Keratinocyte (primary cell): Measurements from ENCODE around the gene EIF4G2. TPM values are rescaled to one million over a fixed set of nuclear protein-coding genes. Genes with fewer than 3 reads are reported as not detected.

Experiments
- DNase-seq: peaks from one replicate; pipeline ENCODE4 v3.0.0-alpha.2; 2011; ENCODE audit warnings: low read depth, missing footprints, low spot score
- FAIRE-seq: peaks from 2 replicates; lab custom pipeline; 2011; peaks lifted over from hg19 to GRCh38; lab: Jason Lieb, UNC
- H2AFZ ChIP-seq: 2 replicates; pipeline ENCODE4 v1.6.0; 2012; ENCODE audit warnings: low read length, control low read depth, inconsistent platforms; ENCODE audit not compliant: control insufficient read depth
- H3K27ac ChIP-seq: 2 replicates; pipeline ENCODE4 v1.5.1; 2011; ENCODE audit warnings: low read length; ENCODE audit not compliant: control insufficient read depth, insufficient read depth
- H3K27me3 ChIP-seq: 3 replicates; pipeline ENCODE4 v1.6.0; 2011; ENCODE audit warnings: low read length; ENCODE audit not compliant: control insufficient read depth, insufficient read depth; ENCODE audit errors: extremely low read depth
- H3K36me3 ChIP-seq, 2 experiments: 2 replicates in 1 of 2; 3 replicates in 1 of 2; pipeline ENCODE4 v1.5.1; 2011; ENCODE audit warnings: low read length in 2 of 2, mild to moderate bottlenecking in 1 of 2; ENCODE audit not compliant: control insufficient read depth in 2 of 2, insufficient read depth in 2 of 2; ENCODE audit errors: extremely low read depth in 1 of 2
- H3K4me1 ChIP-seq: 3 replicates; pipeline ENCODE4 v1.5.1; 2011; ENCODE audit warnings: low read length; ENCODE audit not compliant: control insufficient read depth, insufficient read depth; ENCODE audit errors: extremely low read depth
- H3K4me2 ChIP-seq: 3 replicates; pipeline ENCODE4 v1.6.0; 2011; ENCODE audit warnings: low read depth, low read length; ENCODE audit not compliant: control insufficient read depth, insufficient read depth; ENCODE audit errors: extremely low read depth
- H3K4me3 ChIP-seq, 3 experiments: fragments of 200-600 bp in 1 of 3; sonication (generic) in 1 of 3; 2 replicates in 2 of 3; 3 replicates in 1 of 3; pipeline ENCODE4 v1.5.1; 2011 to 2016; ENCODE audit warnings: low read length in 3 of 3, mild to moderate bottlenecking in 3 of 3, control low read depth in 2 of 3, inconsistent platforms in 1 of 3, low read depth in 1 of 3, mixed read lengths in 1 of 3, mixed run types in 1 of 3, moderate library complexity in 1 of 3; ENCODE audit not compliant: control insufficient read depth in 2 of 3, insufficient read depth in 2 of 3; ENCODE audit errors: extremely low read depth in 1 of 3
- H3K79me2 ChIP-seq: 2 replicates; pipeline ENCODE4 v1.6.0; 2012; ENCODE audit warnings: low read length; ENCODE audit not compliant: control insufficient read depth, insufficient read depth
- H3K9ac ChIP-seq: 3 replicates; pipeline ENCODE4 v1.6.0; 2011; ENCODE audit warnings: low read length; ENCODE audit not compliant: control insufficient read depth, insufficient read depth; ENCODE audit errors: extremely low read depth
- H3K9me1 ChIP-seq: 3 replicates; pipeline ENCODE4 v1.6.0; 2011; ENCODE audit warnings: low read length; ENCODE audit not compliant: control insufficient read depth, insufficient read depth; ENCODE audit errors: extremely low read depth
- H3K9me3 ChIP-seq: 2 replicates; pipeline ENCODE4 v1.5.1; 2012; ENCODE audit warnings: low read depth, low read length; ENCODE audit not compliant: control insufficient read depth
- H4K20me1 ChIP-seq: 3 replicates; pipeline ENCODE4 v1.6.0; 2011; ENCODE audit warnings: low read length; ENCODE audit not compliant: control insufficient read depth, insufficient read depth; ENCODE audit errors: extremely low read depth
- EZH2 ChIP-seq: IDR thresholded peaks from one replicate; pipeline ENCODE4 v1.6.1; 2012; ENCODE audit warnings: inconsistent platforms, mild to moderate bottlenecking, low read length, moderate library complexity
- dilution Hi-C: fragments of 300-500 bp; cut with MboI; formaldehyde crosslinking; loops from one replicate; pipeline ENCODE4 v1.7.0; 2020; ENCODE audit warnings: low sequenced_read_pairs; ENCODE audit not compliant: extremely low pct_ligation_motif_present
- polyA plus RNA-seq, 5 experiments: library from polyadenylated mRNA; depleted of rRNA in 3 of 5; stranded (reverse) in 3 of 5; stranded (forward) in 1 of 5; unstranded in 1 of 5; fragments of >200 nt; gene quantifications; 1 replicate in 1 of 5; 2 replicates in 3 of 5; 3 replicates in 1 of 5; pipeline versions ENCODE4 v1.2.1 to v1.2.3, GENCODE V29; 2011 to 2012; ENCODE audit warnings: missing spikeins in 2 of 5, low read depth in 1 of 5, low replicate concordance in 1 of 5
- TF ChIP-seq, protein P1 (sequence below), 3 experiments: IDR thresholded peaks in 1 of 3; conservative IDR thresholded peaks in 1 of 3; optimal IDR thresholded peaks in 1 of 3; 2 replicates in 2 of 3; 3 replicates in 1 of 3; pipeline versions ENCODE3 to v1.5.1; 2011; ENCODE audit warnings: low read length in 3 of 3, mild to moderate bottlenecking in 3 of 3, moderate library complexity in 2 of 3, control low read depth in 1 of 3, inconsistent platforms in 1 of 3; ENCODE audit not compliant: insufficient read depth in 2 of 3; ENCODE audit errors: extremely low read depth in 1 of 3

The EIF4G2 gene
- polyA plus RNA-seq, 1 donor (not counting 4 experiments of a cell fraction or from before 2014, with no cell fraction given) = 643 TPM

DNA sequence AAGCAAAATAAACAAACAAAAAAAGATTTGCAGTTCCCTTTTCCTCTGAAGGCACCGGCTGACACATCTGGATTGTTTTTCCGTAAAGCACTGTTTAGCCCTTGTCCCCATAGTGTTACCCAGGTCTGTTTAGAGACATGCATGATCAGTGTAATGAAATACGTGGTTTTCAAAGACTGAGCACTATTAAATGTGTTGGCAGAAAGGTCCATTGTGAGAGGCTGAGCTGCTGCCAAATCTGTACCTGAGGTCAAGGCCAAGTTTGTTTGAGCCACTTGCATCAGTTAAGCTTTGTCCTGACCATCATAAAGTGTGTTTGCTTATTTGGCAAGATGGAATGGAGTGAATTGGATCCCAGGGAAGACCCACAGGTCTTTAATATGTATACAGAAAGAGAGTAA lies 31.3 kb downstream of the EIF4G2 start:
- no peaks in the 10 kb centered on the region for H3K27me3 ChIP-seq
- no peak overlapping the region for H2AFZ ChIP-seq
- no peaks in the 10 kb centered on the region for H3K4me1 ChIP-seq
- no peak overlapping the region for H3K4me2 ChIP-seq
- peaks cover 11 to 32% of the 10 kb centered on the region in 2 experiments for H3K36me3 ChIP-seq
- DNase-seq = no peak
- dilution Hi-C loops = no loop called here
- H3K27ac ChIP-seq = no peak overlapping the region
- no peaks in the 10 kb centered on the region for H3K79me2 ChIP-seq
- H4K20me1 ChIP-seq = no peaks in the 10 kb centered on the region
- H3K9ac ChIP-seq = no peak overlapping the region
- FAIRE-seq = no peak
- H3K4me3 ChIP-seq = no peak overlapping the region
- TF ChIP-seq, protein P1, sequence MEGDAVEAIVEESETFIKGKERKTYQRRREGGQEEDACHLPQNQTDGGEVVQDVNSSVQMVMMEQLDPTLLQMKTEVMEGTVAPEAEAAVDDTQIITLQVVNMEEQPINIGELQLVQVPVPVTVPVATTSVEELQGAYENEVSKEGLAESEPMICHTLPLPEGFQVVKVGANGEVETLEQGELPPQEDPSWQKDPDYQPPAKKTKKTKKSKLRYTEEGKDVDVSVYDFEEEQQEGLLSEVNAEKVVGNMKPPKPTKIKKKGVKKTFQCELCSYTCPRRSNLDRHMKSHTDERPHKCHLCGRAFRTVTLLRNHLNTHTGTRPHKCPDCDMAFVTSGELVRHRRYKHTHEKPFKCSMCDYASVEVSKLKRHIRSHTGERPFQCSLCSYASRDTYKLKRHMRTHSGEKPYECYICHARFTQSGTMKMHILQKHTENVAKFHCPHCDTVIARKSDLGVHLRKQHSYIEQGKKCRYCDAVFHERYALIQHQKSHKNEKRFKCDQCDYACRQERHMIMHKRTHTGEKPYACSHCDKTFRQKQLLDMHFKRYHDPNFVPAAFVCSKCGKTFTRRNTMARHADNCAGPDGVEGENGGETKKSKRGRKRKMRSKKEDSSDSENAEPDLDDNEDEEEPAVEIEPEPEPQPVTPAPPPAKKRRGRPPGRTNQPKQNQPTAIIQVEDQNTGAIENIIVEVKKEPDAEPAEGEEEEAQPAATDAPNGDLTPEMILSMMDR (optimal IDR thresholded peaks at IDR 0.05 in 1 of 3, IDR thresholded peaks at IDR 0.05 in 1 of 3, conservative IDR thresholded peaks at IDR 0.05 in 1 of 3; ENCODE audit: extremely low read depth in 1 of 3, insufficient read depth in 2 of 3, low read length in 3 of 3) = no peak
- TF ChIP-seq EZH2 = no peak
- no peaks in the 10 kb centered on the region for H3K9me3 ChIP-seq
- H3K9me1 ChIP-seq = no peaks in the 10 kb centered on the region

DNA sequence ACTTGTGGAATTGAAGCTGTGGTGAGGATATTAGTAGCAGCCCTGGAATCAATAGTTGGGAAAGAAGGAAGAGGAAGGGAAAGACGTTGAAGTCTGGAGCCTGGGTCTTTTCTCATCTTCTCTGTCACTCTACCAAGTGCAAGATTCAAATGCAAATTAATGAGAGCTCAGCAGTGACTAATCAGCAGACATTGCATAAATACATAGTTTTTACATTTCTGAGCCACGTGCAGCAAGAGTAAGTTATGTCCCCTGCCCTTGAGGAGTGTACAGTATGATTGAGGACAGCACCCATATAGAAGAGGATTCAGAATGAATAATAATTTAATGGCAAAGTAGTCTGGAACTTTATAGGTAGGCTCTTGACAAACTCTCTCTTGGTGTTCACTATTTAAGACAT lies 33.9 kb downstream of the EIF4G2 start:
- TF ChIP-seq EZH2 = no peak
- TF ChIP-seq, protein P1 (optimal IDR thresholded peaks at IDR 0.05 in 1 of 3, IDR thresholded peaks at IDR 0.05 in 1 of 3, conservative IDR thresholded peaks at IDR 0.05 in 1 of 3; ENCODE audit: extremely low read depth in 1 of 3, insufficient read depth in 2 of 3, low read length in 3 of 3) = no peak
- no peak overlapping the region for H3K4me3 ChIP-seq
- H3K79me2 ChIP-seq = no peaks in the 10 kb centered on the region

More for the DNA sequence above, 33.9 kb downstream of the EIF4G2 start:
- Histone ChIP-seq H3K4me1 (no peaks in the 10 kb centered on the region), H4K20me1 (no peaks in the 10 kb centered on the region), H2AFZ (no peak overlapping the region), H3K27ac (no peak overlapping the region), H3K9me3 (no peaks in the 10 kb centered on the region), H3K27me3 (no peaks in the 10 kb centered on the region), H3K36me3 (peaks cover 12 to 39% of the 10 kb centered on the region in 2 experiments), H3K9ac (no peak overlapping the region), H3K9me1 (no peaks in the 10 kb centered on the region), H3K4me2 (no peak overlapping the region)
- FAIRE-seq = no peak
- dilution Hi-C loops = no loop called here
- no peak for DNase-seq
